ENCODE measurements around the gene MAPK12. TPM values are rescaled to one million over a fixed set of nuclear protein-coding genes. Genes with fewer than 3 reads are reported as not detected.

Gene MAPK12
- total and polyA plus RNA-seq, 2 of the 4 experiments (the other 2 are of a cell fraction) = 41.0 to 56.3 TPM

DNA sequence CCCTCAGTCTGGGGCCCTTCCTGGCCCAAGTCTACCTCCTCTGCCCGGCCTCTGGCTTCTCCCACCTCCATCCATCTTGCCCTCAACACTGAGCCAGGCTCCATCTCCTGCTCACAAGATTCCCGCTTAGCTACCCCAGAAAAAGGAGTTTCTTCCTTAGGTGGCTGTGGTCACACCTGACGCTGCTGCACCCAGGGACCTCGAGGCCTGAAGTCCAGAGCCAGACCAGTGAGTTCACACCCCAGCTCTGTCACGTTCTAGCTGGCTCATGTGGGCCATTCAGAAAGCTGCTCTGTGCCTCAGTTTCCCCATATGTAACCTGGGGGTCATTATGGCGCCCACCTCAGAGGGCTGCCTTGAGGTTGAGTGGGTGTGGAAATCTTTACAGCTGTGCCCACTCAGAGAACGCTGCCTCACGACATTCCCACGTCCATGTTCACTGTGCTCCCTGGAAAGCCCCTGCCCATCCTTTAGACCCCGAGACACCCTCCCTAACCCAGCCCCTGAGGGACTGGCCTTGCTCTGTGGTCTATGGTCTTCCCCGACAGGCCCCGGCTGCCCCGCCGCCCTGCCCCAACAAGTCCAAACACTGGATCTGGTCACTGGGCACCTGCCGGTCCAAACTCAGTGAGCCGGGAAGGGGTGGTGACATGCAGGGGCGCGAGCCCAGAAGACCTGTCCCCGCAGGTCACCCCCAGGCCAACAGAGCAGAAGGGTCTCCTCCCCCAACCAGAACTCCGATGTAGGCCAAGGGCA is 36.2 kb upstream of the MAPK12 start:
- H2BK15ac ChIP-seq (ENCODE audit: low read depth, low read length) = no peak overlapping the region
- TF ChIP-seq, protein P1, sequence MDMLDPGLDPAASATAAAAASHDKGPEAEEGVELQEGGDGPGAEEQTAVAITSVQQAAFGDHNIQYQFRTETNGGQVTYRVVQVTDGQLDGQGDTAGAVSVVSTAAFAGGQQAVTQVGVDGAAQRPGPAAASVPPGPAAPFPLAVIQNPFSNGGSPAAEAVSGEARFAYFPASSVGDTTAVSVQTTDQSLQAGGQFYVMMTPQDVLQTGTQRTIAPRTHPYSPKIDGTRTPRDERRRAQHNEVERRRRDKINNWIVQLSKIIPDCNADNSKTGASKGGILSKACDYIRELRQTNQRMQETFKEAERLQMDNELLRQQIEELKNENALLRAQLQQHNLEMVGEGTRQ (IDR thresholded peaks at IDR 0.05; ENCODE audit: low read depth, low read length) = no peak
- TF ChIP-seq MAZ (IDR thresholded peaks at IDR 0.05; ENCODE audit: borderline replicate concordance, low read depth, low read length) (no peak), BHLHE40 (IDR thresholded peaks at IDR 0.05; ENCODE audit: low read depth, low read length) (no peak), RCOR1 (IDR thresholded peaks at IDR 0.05; ENCODE audit: insufficient replicate concordance, low read length) (no peak), NFE2L2 (IDR thresholded peaks at IDR 0.05; ENCODE audit: low read depth, low read length) (no peak), POLR2A (IDR thresholded peaks at IDR 0.05; ENCODE audit: low read depth, low read length) (no peak)
- H4K20me1 ChIP-seq (ENCODE audit: insufficient read depth, low read length) = peaks cover 86% of the 10 kb centered on the region
- BruUV-seq (replicated peaks) = no TSS peak
- no peak overlapping the region for H3K56ac ChIP-seq (ENCODE audit: extremely low read depth, insufficient read depth, low read length)
- no peak overlapping the region for H3K4me2 ChIP-seq (ENCODE audit: low read depth, low read length)
- H3K9me3 ChIP-seq (ENCODE audit: control insufficient read depth, insufficient read depth, low read length) = no peaks in the 10 kb centered on the region
- no peak overlapping the region for H3K27ac ChIP-seq (ENCODE audit: insufficient read depth, low read length)
- 94% methylated on average over 6 of the region's 20 CpGs; no CpG with 5 or more reads in 1 of the 2 experiments for WGBS, 2 experiments (ENCODE audit: extremely low coverage in 2 of 2, insufficient read length in 1 of 2)
- no peak overlapping the region for H3K23ac ChIP-seq (ENCODE audit: low read depth, low read length)
- ATAC-seq (ENCODE audit: low read depth) (no peak), DNase-seq (no peak)
- H4K8ac ChIP-seq (ENCODE audit: low read depth in 2 of 2, low read length in 2 of 2) = no peak overlapping the region
- no peak overlapping the region for H2BK5ac ChIP-seq (ENCODE audit: low read depth, low read length, poor library complexity, severe bottlenecking)
- in situ Hi-C loops (cut with MboI; ENCODE audit: low sequenced_read_pairs) (no loop called here), dilution Hi-C loops (cut with HindIII; ENCODE audit: low sequenced_read_pairs, unreplicated experiment) (no loop called here), intact Hi-C loops (cut with micrococcal nuclease) (no loop called here)
- no peak overlapping the region for H2AFZ ChIP-seq (replicated peaks; ENCODE audit: low read length, poor library complexity)
- H3K27me3 ChIP-seq (ENCODE audit: control insufficient read depth, insufficient read depth, low read length) = no peaks in the 10 kb centered on the region
- no peak overlapping the region for H2BK120ac ChIP-seq (ENCODE audit: low read depth, low read length)
- no peak overlapping the region for H3K9ac ChIP-seq (ENCODE audit: low read depth, low read length)
- ChIA-PET CTCF (no interaction called here), POLR2A (ENCODE audit: unreplicated experiment) (no interaction called here)
- no peak overlapping the region for H3K14ac ChIP-seq (replicated peaks; ENCODE audit: low read depth, low read length)
- no peak overlapping the region for H3K4me3 ChIP-seq (ENCODE audit: insufficient read depth, low read depth, low read length)
- peak overlapping the region; percentile 4; the same call in 1 of the 2 replicates for H2AK5ac ChIP-seq (ENCODE audit: low read depth, low read length)
- peaks cover 7% of the 10 kb centered on the region for H3K9me1 ChIP-seq (ENCODE audit: insufficient read depth, low read length)
- no peak overlapping the region for H4K91ac ChIP-seq (ENCODE audit: insufficient read depth, low read depth, low read length)
- H3K36me3 ChIP-seq (ENCODE audit: control insufficient read depth, insufficient read depth, low read length) = peaks cover 10% of the 10 kb centered on the region
- no peak overlapping the region for H2BK20ac ChIP-seq (ENCODE audit: low read depth, low read length)
- no peak overlapping the region for H3K18ac ChIP-seq (ENCODE audit: low read depth, low read length)
- peaks cover 63% of the 10 kb centered on the region for H3K4me1 ChIP-seq (ENCODE audit: control insufficient read depth, insufficient read depth, low read length)
- peaks cover 8 to 51% of the 10 kb centered on the region in 2 experiments; a peak in 3 of 4 replicates for H3K79me1 ChIP-seq (ENCODE audit: low read depth in 1 of 2, low read length in 2 of 2)
- H3K4ac ChIP-seq (ENCODE audit: low read depth, low read length) = no peak overlapping the region; the same call in 1 of the 2 replicates
- no peak overlapping the region for H4K5ac ChIP-seq (ENCODE audit: low read depth, low read length)
- peak overlapping the region; percentile 42 for H2AK9ac ChIP-seq (replicated peaks; ENCODE audit: low read depth, low read length, poor library complexity)
